Activated naive CD4-positive, alpha-beta T cell treated with anti-CD3 and anti-CD28 coated beads, Interleukin-2, amount 10 ng/mL, durations not matched to agents 7 days and 5 days (primary cell): Measurements from ENCODE around the gene ONECUT3.
A peak's percentile ranks its signal among the peaks of the same experiment; 100 is the strongest.

Experiments used
- CTCF ChIA-PET: fragments of 350-600 bp; sonication (Branson Sonifier 250); formaldehyde crosslinking; loops from one replicate; lab custom pipeline; 2021; ENCODE audit warnings: antibody characterized with exemption; lab: Charles Lee
- DNase-seq: peaks from one replicate; pipeline ENCODE4 v3.0.0-alpha.2; 2020
- H3K27ac Mint-ChIP-seq: one replicate; pipeline ENCODE4 v1.8.0; 2021; ENCODE audit warnings: mild to moderate bottlenecking, moderate library complexity, mixed read lengths
- H3K27me3 Mint-ChIP-seq: one replicate; pipeline ENCODE4 v1.8.0; 2021; ENCODE audit warnings: mild to moderate bottlenecking, mixed read lengths
- H3K36me3 Mint-ChIP-seq: one replicate; pipeline ENCODE4 v1.8.0; 2021; ENCODE audit warnings: mixed read lengths
- H3K4me1 Mint-ChIP-seq: one replicate; pipeline ENCODE4 v1.8.0; 2021; ENCODE audit warnings: mixed read lengths
- H3K4me3 Mint-ChIP-seq: one replicate; pipeline ENCODE4 v1.8.0; 2021; ENCODE audit warnings: mild to moderate bottlenecking, moderate library complexity, mixed read lengths
- H3K9me3 Mint-ChIP-seq: one replicate; pipeline ENCODE4 v1.8.0; 2021; ENCODE audit warnings: mixed read lengths

Gene ONECUT3

DNA sequence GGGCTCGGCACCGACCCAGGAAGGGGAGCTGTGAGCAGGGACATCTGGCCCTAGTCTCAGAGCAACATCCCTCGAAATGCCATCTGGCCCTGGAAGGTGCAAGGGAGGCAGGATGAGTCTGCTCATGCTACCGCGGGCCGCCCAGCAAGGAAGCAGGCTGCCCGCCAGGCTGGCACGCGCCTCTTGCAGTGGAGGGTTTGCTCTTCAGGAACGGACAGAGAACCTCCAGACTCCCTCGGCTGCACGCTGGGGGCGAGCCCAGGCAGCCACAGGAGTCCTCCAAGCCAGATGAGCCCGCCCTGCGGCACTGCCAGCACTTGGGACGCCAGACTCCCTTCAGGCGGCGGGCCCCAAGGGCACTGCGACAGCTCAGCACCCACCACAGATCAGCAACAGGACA is 68.9 kb downstream of the ONECUT3 start:
- Mint-ChIP-seq H3K36me3 (peaks cover 31% of the 10 kb centered on the region), H3K27me3 (no peaks in the 10 kb centered on the region), H3K4me3 (no peak overlapping the region), H3K4me1 (peaks cover 4% of the 10 kb centered on the region), H3K9me3 (no peaks in the 10 kb centered on the region), H3K27ac (no peak overlapping the region)
- DNase-seq: no peak
- CTCF ChIA-PET: interaction anchor here (1.2 to 5.2 kb wide), 2 partner anchors 15 to 16 kb away, joined by 3 to 25 read pairs; no protein-coding TSS in a partner anchor

DNA sequence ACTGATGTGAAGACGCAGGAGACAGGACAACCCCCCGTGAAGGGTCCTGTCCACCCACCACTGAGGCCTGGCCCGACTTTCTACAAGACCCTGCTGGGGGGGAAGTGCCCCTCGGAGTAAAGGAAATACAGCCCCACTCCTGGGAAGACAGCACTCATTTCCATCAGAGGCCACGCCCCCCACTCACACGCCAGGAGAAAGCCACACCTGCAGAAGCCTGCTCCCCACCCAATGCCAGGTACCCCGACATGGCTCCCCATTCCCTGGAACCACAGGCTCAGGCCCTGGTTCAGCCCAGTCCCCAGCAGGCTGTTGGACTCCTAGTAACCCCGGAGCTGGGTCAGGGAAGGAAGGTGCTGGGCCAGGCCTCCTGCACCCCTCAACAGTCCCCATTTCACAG is 69.7 kb downstream of the ONECUT3 start:
- peaks cover 30% of the 10 kb centered on the region for H3K36me3 Mint-ChIP-seq
- H3K4me3 Mint-ChIP-seq: no peak overlapping the region
- H3K4me1 Mint-ChIP-seq: peaks cover 4% of the 10 kb centered on the region
- DNase-seq: no peak
- no peaks in the 10 kb centered on the region for H3K9me3 Mint-ChIP-seq
- CTCF ChIA-PET: interaction anchor here (1.0 to 5.2 kb wide), 2 partner anchors 15 to 52 kb away, joined by 3 to 25 read pairs; no protein-coding TSS in a partner anchor
- no peak overlapping the region for H3K27ac Mint-ChIP-seq
- no peaks in the 10 kb centered on the region for H3K27me3 Mint-ChIP-seq

DNA sequence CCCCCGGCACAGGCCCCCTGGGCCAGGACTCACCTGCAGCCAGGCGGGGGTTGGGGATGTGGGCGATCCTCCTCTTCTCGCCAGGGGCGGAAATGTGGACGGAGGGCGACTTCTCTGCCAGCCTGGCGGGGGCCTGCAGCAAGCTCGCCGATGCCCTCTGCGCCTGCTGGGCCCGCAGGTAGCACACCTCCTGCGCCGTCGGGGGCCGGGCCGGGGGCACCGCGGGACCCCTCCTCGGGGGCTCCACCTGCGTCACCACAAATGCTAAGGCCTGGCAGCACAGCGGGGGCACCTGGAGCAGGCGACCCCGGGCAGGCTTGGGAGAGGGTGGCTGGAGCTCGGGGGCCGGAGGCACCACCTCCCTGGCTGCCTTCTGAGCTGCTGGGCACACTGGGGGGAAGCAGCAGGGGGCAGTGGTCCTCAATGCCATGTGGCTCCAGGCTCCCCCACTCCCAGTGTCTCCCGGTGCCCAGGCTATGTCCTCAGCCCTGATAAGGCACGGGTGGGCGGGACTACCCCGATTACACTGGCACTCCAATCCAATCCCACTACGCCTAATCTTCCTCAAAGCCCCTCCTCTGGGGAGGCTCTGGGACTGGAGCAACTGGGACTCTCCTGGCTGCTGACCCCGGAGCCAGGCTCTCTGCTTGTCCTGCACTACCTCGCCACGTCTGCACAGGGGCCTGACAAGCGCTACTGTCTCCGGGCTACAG is 70.4 kb downstream of the ONECUT3 start:
- Mint-ChIP-seq H3K27ac (no peak overlapping the region), H3K4me1 (peaks cover 4% of the 10 kb centered on the region), H3K4me3 (no peak overlapping the region), H3K36me3 (peaks cover 29% of the 10 kb centered on the region), H3K27me3 (no peaks in the 10 kb centered on the region), H3K9me3 (no peaks in the 10 kb centered on the region)
- CTCF ChIA-PET: interaction anchor here (1.0 to 5.2 kb wide), 2 partner anchors 14 to 52 kb away, joined by 3 to 25 read pairs; no protein-coding TSS in a partner anchor
- DNase-seq: no peak

DNA sequence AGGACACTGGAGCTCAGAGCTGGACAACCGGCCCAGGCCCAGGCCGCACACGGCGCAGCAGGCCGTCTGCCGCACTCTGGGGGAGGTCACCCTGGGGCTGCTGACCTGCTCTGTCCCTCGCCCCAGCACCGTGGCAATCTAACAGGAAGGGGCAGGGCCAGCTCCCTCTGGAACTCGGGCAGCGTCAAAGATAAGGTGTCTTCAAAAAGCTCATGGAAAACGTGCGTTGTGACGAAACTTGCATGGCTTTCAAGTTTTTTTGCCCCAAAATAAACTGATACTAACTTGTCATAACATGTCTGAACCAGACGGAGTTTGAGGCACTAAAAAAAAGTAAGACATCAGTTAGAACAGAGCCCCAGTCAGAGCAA is 70.9 kb downstream of the ONECUT3 start:
- Mint-ChIP-seq H3K9me3 (no peaks in the 10 kb centered on the region), H3K4me1 (peaks cover 4% of the 10 kb centered on the region), H3K36me3 (peaks cover 31% of the 10 kb centered on the region), H3K27ac (no peak overlapping the region), H3K27me3 (no peaks in the 10 kb centered on the region), H3K4me3 (no peak overlapping the region)
- CTCF ChIA-PET: interaction anchor here (1.0 to 5.2 kb wide), 2 partner anchors 13 to 53 kb away, joined by 3 to 25 read pairs; no protein-coding TSS in a partner anchor
- no peak for DNase-seq

DNA sequence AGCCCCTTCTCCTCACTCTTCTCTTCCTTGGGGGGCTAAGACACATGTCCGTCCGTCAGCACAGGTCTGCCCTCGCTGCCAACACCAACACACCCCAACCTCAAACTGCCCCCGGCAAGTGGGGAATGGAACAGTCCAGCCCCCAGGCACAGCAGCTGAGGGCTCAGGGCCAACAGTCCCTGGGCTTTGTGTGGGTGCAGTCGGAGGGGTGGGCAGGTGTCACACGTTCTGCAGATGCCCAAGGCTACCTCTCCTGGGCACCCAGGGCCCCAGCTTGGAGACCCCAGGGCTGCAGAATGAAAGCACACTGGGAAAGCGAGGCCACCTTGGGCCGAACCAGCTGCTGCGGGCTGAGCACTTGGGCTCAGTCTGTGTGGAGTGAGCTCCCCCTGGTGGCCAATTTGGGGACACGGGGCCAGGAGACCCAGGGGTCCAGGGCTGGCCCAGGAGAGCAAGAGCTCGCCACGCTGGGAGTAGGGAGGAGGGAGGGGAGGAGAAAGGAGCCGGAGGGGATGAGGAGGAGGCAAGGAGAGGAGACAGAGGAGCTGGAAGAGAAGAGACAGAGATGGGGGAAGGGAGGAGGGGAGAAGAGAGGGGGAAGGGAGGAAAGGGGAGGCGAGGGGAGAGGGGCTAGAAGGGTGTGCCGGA is 72.7 kb downstream of the ONECUT3 start:
- no peak overlapping the region for H3K4me3 Mint-ChIP-seq
- CTCF ChIA-PET: interaction anchor here (0.6 to 5.2 kb wide), 26 partner anchors 9 to 284 kb away, joined by 3 to 25 read pairs (median 4); no protein-coding TSS in a partner anchor
- peaks cover 29% of the 10 kb centered on the region for H3K36me3 Mint-ChIP-seq
- H3K4me1 Mint-ChIP-seq: peaks cover 4% of the 10 kb centered on the region
- no peaks in the 10 kb centered on the region for H3K9me3 Mint-ChIP-seq
- H3K27ac Mint-ChIP-seq: no peak overlapping the region
- peak; percentile 85 for DNase-seq
- H3K27me3 Mint-ChIP-seq: no peaks in the 10 kb centered on the region

DNA sequence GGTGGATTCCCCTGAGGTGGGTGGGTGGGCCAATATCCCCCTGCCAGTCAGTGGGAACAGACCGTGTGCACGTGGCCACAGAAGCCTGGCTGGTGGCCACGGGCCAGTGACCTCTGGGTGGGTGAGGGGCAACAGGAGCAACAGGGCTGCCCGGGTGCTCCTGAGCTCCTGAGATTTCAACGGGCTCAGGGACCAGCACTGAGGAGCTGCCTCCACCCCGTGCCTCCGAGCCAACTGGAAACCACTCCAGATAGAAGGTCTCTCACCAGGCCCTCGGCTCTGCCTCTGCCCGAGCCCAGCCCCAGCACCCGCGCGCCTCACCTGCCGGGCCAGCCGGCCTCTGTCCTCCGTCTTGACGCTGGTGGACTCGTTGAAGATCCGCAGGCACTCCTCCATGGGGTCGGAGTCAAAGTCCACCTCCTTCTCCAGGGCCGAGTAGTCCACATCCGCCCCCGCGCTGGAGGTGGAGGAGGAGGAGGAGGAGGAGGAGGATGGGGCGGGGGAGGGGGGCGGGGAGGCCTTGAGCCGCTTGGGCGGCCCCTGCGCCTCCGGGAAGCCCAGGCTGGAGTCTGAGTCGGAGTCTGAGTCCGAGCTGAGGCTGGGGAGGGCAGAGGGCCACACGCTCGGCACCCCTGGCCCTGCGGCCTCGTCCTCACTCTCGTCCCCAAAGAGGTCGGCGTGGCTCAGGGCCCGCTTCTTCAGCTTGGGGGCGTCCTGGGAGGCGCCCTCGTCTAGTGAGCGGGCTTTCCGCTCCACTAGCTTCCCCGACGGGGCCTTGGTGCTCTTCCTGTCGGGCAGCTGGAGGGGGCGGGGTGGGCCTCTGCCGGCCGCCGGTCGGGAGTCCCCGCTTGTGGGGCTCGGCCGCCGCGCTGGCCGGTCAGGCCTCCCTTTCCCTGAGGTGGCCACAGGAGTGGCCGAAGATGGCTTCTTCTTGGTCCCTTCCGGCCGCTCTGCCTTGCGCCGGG is 73.5 kb downstream of the ONECUT3 start:
- CTCF ChIA-PET: interaction anchor here (0.7 to 5.2 kb wide), 20 partner anchors 8 to 285 kb away, joined by 3 to 25 read pairs (median 4); no protein-coding TSS in a partner anchor
- Mint-ChIP-seq H3K9me3 (no peaks in the 10 kb centered on the region), H3K27ac (no peak overlapping the region), H3K4me3 (no peak overlapping the region), H3K27me3 (no peaks in the 10 kb centered on the region), H3K36me3 (peaks cover 29% of the 10 kb centered on the region), H3K4me1 (peaks cover 4% of the 10 kb centered on the region)
- DNase-seq: no peak

DNA sequence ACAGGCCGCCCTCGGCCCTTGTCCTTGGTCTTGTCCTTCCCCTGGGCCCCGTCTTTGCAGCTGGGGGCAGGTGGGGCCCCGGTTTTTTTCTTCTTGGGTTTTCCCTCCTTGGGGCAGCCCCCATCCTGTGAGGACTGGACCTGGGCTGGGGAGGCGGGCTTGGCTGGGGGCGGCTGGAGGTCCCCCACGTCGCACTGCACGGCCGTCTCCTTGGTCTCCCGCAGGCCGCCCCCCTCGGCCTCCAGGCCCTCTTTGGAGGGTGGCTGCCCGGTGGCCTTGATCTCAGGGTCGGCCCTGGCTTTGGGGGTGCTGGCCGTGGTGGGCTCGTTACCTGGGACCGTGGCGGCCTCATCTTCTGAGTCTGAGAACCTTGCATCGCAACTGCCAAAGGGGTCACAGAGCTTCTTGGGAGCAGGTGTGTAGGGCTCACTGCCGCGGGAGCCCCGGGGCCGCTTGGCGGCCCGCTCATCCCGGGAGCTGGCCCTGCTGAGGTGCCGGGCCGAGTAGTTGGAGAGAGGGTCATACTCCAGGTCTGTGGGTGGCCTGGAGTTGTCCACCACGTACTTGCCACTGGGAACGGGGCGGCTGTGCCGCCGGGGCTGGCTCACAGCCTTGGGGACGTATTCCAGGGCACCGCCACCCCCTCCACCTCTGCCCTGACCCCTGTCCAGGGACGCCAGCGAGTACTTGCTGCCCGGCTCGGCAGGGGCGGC is 74.4 kb downstream of the ONECUT3 start:
- Mint-ChIP-seq H3K27ac (no peak overlapping the region), H3K4me1 (peaks cover 4% of the 10 kb centered on the region), H3K4me3 (no peak overlapping the region), H3K27me3 (no peaks in the 10 kb centered on the region), H3K9me3 (no peaks in the 10 kb centered on the region), H3K36me3 (peaks cover 24% of the 10 kb centered on the region)
- CTCF ChIA-PET: interaction anchor here (0.6 to 5.2 kb wide), 6 partner anchors 8 to 39 kb away, joined by 3 to 25 read pairs (median 10); no protein-coding TSS in a partner anchor
- no peak for DNase-seq

DNA sequence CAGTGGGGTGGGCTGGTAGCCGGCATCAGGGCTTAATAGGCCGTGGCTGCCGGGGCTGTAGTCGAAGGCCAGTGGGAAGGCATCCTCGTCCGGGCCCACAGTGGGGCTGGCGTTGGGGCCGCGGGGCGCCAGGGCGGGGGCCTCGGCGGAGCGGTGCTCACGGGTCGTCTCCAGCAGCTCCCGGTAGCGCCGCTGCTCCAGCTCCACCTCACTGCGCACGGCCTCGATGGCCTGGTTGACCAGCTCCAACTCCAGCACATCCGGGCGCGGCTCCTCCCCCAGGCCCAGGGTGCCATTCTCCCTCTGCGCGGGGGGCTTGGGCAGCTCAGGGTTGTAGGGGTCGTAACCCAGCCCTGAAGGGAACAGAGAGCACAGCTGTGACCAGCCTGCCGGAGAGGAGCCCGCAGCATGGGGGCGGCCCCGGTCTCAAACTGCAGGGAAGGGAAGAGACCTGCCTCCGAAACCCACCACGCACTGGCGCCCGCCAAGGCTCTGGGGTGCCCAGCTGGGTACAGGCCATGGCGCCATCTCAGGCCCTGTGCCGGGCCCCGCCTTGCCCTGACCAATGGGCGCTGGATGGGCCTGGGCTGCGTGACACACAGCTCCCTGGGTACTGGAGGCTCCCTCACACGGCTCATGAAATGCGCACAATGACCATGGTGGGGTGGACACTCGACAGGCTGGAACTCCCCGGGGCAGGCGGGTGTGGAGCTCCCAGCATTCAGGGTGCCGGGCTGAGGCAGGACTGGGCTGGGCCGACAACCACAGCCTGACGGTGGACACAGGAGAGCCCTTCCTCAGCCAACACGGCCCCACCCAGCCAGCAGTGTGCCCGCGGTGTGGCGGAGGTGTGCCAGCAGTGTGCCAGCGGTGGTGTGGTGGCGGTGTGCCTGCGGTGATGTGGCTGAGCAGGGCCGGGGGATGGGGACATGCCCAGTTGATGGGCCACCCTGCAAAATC is 75.3 kb downstream of the ONECUT3 start:
- CTCF ChIA-PET: interaction anchor here (0.6 to 3.7 kb wide), 4 partner anchors 8 to 40 kb away, joined by 3 to 18 read pairs (median 10); no protein-coding TSS in a partner anchor
- H3K9me3 Mint-ChIP-seq: no peaks in the 10 kb centered on the region
- H3K36me3 Mint-ChIP-seq: peaks cover 24% of the 10 kb centered on the region
- no peak overlapping the region for H3K27ac Mint-ChIP-seq
- no peak for DNase-seq
- peaks cover 4% of the 10 kb centered on the region for H3K4me1 Mint-ChIP-seq
- no peaks in the 10 kb centered on the region for H3K27me3 Mint-ChIP-seq
- no peak overlapping the region for H3K4me3 Mint-ChIP-seq

DNA sequence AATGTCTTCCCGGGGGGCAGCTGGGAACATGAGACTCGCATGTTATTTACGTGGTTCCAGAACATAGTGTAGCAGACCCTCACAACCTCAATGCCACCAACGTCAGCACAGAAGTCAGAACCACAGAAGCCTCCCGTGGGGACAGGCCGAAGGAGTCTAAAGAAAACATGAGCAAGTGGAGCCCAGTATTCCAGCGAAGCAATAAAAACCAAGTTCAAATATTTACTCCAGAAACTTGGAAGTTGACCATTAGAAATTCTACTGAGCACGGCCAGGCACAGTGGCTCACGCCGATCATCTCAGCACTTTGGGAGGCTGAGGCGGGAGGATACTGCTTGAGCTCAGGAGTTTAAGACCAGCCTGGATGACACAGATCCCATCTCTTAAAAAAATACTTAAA is 76.7 kb downstream of the ONECUT3 start:
- no peaks in the 10 kb centered on the region for H3K9me3 Mint-ChIP-seq
- H3K27ac Mint-ChIP-seq: no peak overlapping the region
- H3K36me3 Mint-ChIP-seq: peaks cover 16% of the 10 kb centered on the region
- DNase-seq: no peak
- peaks cover 4% of the 10 kb centered on the region for H3K4me1 Mint-ChIP-seq
- no peak overlapping the region for H3K4me3 Mint-ChIP-seq
- CTCF ChIA-PET: interaction anchor here (1.2 to 2.5 kb wide), 2 partner anchors 8 to 48 kb away, joined by 4 to 16 read pairs; no protein-coding TSS in a partner anchor
- no peaks in the 10 kb centered on the region for H3K27me3 Mint-ChIP-seq

DNA sequence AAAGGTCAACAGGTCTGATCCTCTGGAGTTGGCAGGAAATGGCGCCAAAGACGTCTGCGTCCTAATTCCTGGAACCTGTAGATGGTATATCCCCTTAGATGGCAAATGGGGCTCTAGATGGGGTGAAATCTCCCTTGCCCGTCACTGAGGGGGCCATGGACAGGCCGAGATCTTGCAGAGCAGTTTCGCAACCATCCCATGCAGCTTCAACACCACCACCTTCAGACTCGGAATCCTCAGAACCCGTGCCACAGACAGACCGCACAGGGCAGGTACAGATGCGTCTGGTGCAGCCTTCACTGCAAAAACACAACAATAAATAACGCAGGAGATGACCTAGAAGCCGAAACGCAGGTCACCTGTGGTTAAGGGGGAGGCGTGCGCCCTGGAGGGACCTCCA is 77.3 kb downstream of the ONECUT3 start:
- H3K9me3 Mint-ChIP-seq: no peaks in the 10 kb centered on the region
- no peak overlapping the region for H3K4me3 Mint-ChIP-seq
- no peaks in the 10 kb centered on the region for H3K27me3 Mint-ChIP-seq
- H3K36me3 Mint-ChIP-seq: peaks cover 16% of the 10 kb centered on the region
- CTCF ChIA-PET: interaction anchor here (1.2 kb wide), 1 partner anchor 49 kb away, joined by 4 read pairs; no protein-coding TSS in a partner anchor
- DNase-seq: no peak
- no peak overlapping the region for H3K27ac Mint-ChIP-seq
- H3K4me1 Mint-ChIP-seq: peaks cover 4% of the 10 kb centered on the region
